HG02852 (cell line): ENCODE measurements around the gene COL4A3.

Experiments
- ATAC-seq: cut with Tn5 transposase; IDR thresholded peaks from one replicate; pipeline ENCODE4 v1.9.1; 2021; ENCODE audit warnings: mild to moderate bottlenecking, moderate library complexity; ENCODE audit not compliant: unreplicated experiment

The COL4A3 gene

DNA sequence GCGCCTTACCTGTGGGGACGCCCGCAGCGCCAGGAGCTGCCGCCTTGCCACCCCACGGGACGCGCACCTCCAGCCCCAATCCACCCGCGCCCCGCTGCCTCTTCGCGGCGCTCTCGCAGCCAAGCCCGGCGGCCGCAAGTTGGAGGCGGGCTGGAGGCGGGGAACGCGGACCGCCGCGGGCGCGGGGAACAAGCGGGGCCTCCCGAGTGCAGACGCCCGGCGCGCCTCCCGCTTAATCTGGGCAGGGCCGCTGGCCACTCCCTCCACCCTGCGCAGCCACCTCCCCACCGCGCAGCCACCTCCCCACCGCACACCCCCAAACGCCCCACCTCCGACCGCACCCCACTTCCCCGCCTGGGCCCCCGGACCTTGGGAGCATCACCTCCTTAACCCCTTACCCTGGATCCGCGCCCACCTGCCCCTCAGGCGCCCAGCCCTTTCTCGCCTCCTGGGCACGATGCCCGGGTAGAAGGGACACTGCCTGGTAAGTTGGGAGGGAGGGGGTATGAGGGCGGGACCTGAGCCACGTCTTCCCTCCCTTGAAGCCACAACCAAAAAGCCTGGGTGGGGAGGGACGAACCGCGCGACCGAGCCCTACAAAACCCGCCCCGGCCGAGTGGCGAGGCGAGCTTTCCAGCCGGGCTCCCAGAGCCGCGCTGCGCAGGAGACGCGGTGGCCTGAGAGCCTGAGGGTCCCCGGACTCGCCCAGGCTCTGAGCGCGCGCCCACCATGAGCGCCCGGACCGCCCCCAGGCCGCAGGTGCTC lies at the start of gene COL4A3, which contains the start of gene COL4A4:
Gene COL4A3, plus strand, starts transcription at position 627 of the 765 bp plus-strand sequence. Its CDS starts 103 bp downstream, at position 730.
Gene COL4A4, minus strand, starts transcription at position 208 of the 765 bp plus-strand sequence. CDS start 16,722 bp downstream, outside the sequence.
- ATAC-seq: peak; percentile 58

DNA sequence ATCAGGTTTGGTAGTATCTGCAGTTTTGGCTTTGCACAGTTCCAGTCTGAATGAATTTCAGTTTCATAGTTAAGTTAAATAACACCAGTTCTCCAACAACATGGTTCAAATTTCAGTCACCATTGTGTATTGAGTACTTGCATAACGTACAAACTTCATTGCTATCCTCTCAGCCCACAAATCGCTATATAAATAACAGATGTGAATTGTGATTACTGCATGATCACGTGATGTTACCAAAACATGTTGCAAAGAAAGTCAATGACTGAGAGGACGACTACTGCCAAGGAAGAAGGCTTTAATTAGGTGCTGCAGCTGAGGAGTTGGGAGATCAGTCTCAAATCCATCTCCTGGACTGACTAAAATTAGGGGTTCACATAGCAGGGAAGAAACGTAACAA lies 48.7 kb upstream of the COL4A3 start:
- no peak for ATAC-seq

DNA sequence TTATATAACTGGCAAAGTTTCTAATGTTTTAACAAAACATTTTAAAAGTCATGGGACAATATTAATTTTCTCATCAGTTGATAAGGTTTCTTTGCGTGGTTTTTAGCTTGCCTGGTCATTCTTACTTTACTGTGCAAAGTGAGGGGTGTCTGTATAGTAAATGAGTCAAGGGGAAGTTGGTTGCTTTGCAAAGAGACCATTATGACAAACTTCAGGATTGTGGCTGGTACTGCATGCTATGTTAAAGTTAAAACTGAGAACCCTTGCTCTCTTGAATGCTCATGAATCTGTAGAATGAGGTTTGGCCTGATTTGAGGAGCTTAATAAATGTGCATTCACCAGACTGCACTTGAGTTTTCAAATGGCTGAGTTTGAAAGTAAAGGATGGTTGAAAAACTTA lies 47.4 kb upstream of the COL4A3 start:
- ATAC-seq: peak; percentile 85

DNA sequence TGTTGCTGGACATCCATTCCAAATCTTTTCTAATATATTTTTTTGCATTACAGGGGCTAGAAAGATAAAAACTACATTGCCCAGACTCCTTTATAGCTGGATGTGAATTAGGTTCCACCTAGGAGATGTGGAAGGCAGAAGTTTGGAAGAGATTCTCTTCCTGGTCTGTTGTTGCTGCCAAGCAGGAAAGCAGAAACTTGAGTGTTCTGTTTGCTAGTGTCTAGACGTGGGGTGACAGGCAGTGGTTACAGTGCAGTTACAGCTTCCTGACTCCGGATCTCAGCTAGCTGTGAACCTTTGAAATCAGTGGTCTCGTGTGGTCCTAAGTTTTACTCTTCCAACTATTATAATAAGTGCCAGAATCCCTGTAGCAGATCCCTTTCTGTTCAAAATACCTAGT lies 46.6 kb upstream of the COL4A3 start:
- ATAC-seq: no peak

DNA sequence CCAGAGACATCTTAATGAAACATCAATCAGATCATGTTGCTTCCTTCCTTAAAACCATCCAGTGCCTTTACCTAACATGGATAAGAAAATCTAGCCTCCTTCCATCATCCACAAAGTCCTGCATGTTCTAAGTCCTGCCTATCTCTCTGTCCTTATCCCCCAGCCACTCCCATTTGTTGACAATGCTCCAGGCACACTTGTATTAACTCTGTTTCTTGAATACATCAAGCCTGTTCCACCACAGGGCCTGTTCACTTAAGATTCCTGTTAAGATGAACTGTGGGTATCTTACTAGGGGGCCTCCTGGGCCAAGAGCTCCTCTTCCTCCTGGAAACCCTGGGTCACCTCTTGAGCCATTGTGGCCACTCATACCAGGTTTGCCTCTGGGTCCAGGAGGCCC lies 46.1 kb upstream of the COL4A3 start:
- no peak for ATAC-seq

DNA sequence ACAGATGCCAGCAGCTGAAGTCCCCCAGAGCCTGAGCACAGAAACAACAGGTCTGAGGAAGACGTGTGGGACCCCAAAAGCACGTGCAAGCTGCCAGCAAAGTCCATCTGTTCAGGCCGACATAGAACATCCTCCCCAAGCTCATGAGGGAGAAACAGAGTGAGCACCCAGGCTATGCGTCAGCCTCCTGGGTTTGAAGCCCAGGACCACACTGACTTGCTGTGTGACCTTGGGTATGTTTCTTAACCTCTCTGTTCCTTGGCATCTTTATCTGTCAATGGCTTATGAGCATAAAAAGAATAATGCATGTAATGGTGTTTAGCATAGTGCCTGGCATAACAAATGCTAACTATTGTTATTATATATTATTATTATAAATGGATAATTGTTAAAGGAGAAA lies 40.7 kb upstream of the COL4A3 start:
- ATAC-seq: no peak

DNA sequence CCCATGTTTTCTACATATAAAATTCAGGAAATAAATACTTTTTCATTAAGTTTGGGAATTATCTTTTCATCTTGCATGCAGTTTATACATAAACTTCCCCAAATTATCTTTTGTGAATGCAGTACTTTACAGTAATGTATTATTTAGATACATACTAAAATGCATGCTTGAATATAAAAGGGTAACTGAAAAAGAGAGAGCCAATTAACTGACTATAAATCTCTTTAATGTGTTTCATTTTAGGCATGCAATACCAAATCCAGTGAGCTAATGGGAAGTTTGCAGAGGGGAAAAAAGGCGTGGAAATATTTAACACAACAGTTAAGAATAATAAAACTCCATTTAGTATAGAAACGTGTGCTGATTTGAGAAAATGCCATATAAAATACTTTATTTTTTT lies 39.6 kb upstream of the COL4A3 start:
- no peak for ATAC-seq

DNA sequence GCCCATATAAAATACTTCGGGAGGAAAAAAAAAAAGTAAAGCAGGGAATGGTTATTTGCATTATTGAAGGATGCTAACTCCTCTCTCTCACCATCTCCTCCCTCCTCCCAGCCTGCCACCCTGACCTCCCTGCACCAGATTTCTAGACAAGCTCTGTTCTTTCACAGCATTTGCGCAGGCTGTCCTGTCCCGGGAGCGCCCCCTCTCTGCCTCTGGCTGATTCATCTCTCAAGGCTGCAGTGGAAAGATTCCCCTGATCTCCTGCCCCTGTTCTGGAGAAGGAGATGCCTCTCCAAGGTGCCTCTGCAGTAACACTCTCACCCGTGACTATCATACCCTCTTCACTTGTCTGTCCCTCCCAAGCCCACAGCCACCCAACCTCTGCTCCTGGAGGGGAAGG lies 38.9 kb upstream of the COL4A3 start:
- ATAC-seq: no peak

DNA sequence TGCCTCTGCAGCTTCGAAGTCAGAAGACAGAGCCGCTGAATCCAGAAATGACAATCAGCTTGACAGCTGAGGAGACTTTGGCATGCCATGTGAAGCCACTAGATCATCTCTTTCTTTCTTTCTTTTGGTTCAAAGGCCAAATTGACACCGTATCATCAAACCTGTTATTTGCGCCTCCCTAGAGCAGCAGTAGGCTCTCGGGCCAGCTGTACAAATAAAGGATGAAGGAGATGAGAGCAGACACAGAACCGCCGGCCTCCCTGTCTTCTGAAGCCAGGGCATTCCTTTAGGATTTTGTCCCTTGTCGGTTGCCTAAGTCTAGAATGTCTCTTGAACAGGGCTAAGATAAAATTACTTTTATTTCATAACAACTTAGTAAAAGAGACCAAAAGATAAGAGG lies 37.2 kb upstream of the COL4A3 start:
- ATAC-seq: no peak

DNA sequence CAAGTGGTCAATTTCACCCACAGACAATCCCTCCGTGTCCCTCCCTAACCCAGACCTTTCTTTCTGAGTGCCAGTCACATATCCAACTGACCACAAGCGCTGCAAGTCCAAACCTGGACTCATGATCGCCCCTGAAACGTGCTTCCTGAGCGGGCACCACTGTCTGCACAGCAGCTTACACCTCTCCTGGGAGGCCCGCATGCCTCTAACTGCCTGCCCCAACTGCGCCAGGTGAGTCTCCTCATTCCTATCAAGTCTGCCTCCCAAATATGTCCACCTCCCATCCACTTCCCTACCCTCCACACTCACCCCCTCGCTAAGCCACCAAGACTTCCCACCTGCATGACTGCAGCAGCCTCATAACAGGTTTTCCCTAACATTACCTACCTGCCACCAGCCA lies 33.8 kb upstream of the COL4A3 start:
- no peak for ATAC-seq

DNA sequence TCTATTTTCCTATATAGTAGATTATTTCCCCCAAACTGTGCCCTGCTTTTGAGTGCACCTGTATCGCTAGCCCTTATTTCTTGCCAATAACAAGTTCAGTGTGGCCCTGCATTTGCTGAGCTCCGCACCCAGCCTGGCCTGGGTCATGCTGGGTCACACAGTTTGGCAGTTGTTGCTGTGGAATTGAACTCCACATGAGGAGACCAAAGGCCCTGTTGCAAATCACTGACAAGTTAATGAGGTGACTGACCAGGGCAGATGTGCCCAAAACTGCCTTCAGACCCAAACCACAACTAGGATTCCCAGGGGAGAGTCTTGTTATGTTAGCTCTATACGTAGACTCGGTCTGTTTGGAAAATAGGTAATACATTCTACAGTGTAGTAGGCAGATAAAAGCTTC lies 31.4 kb upstream of the COL4A3 start:
- ATAC-seq: no peak

DNA sequence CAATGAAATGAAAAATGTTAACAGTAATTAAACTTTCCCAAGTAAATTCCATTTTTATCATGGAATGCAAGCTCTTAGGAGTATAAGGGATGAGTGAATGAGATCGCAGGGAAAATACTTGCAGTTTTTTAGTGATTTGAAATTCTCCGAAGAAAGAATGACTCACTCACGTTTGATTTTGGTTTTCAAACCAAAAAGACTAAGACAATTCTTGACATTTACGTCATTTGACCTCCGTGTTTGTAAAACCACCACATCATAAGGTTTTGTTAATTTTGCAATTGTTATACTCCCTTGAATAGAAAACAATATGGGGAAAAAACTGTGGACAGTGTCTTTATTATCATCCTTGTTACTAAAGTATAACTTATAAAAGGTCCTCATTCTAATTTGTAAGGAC lies 29.8 kb upstream of the COL4A3 start:
- no peak for ATAC-seq

DNA sequence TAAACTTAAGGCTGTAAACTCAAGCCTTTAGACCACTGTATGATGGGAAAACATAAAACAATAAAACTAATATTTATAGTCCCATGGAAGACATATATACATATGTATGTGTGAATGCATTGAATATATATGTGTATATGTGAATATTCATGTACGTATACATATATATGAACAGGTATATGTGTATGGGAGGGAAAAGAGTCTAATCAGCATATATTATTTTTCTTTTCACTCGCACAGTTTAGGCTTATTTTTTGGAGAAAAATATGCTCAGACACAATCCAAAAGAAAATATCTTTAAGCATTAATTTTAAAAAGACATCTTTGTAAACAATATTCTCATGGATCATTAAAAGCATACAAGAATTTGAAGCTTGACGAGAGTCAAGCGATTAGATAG lies 23.1 kb upstream of the COL4A3 start:
- no peak for ATAC-seq

DNA sequence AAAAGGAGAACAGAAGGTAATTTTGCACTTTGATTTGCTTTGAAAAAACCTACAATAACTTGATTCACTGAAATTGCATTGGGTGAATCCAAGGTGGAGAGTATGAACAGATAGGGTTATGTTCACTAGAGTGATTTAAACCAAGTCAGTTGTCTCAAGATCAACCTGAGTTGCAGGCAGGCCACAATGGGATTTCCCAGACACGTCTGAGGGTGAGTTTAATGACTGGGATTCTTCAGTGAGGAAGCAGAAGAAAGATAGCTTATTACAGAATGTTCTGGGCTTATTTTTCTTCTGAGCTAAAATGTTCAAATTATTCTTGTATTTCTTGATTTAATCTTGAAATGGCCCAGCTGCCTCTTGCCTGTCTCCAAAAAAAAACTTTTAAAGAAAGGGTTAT lies 20.5 kb upstream of the COL4A3 start:
- ATAC-seq: no peak

DNA sequence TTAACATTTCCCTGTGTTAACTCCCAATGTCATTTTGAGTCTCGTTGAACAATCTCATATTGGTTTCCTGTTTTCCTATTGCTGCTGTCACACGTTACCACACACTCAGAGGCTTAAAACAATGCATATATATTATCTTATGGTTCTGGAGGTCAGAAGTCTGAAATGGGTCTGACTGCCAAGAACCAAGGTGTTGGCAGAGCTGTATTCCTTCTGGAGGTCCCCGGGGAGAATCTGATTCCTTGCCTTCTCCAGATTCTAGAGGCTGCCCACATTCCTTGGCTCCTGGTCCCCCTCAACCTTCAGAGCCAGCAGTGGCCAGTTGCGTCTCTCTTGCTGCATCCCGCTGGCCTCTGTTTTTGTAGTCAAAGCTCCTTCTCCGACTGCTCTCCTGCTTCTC lies 18.0 kb upstream of the COL4A3 start:
- ATAC-seq: no peak

DNA sequence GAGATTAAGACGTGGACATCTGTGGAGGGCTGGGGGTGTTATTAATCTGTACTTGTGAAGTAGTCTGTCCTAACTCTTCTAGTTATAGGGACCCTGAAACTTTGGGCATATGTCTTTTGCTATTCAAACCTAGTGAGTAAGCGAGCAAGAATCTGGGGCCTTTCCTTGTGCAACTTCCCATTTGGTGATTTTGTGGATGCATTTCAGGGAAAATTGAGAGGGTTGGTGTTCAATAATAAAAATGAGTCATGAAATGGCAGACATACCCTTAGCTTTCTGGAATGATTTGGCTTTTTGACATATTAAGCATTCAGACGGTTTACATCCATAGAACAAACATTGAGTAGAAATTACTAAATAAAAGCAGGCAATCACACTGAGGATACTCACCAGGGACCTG lies 17.4 kb upstream of the COL4A3 start:
- no peak for ATAC-seq

DNA sequence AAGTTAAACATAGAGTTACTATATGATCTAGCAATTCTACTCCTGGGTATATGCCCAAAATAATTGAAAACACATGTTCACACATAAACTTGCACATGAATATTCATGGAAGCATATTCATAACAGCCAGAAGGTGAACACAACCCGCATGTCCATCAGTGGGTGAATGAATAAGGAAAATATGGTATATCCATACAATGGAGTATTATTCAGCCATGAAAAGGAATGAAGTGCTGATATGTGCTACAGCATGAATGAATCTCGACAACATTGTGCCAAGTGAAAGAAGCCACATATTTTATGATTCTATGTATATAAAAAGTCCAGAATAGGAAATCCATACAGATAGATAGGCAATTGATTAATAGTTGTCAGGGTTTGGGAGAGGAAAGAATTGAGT lies 16.3 kb upstream of the COL4A3 start:
- no peak for ATAC-seq

DNA sequence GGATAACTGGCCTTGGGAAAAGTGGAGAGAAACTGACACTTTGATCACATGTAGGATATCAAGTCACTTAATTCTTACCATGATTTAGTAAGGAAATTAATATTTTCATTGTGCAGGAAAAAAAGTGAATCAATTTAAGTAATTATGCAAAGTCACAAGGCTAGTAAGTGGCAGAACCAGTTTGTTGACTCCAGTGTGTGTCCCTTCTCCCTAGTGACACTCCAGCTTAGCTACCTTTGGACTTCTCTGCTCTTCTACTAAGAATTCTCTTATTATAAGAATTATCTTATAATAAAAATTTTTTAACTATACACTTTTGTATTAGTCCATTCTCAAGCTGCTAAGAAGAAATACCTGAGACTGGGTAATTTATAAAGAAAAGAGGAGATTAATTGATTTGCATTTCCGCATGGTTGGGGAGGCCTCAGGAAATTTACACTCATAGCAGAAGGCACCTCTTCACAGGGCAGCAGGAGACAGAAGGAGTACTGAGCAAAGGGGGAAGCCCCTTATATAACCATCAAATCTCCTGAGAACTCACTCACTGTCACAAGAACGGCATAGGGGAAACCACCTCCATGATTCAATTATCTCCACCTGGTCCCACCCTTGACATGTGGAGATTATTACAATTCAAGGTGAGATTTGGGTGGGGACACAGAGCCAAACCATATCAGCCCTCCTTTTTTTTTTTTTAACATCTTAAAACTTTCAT lies 14.0 kb upstream of the COL4A3 start:
- no peak for ATAC-seq

DNA sequence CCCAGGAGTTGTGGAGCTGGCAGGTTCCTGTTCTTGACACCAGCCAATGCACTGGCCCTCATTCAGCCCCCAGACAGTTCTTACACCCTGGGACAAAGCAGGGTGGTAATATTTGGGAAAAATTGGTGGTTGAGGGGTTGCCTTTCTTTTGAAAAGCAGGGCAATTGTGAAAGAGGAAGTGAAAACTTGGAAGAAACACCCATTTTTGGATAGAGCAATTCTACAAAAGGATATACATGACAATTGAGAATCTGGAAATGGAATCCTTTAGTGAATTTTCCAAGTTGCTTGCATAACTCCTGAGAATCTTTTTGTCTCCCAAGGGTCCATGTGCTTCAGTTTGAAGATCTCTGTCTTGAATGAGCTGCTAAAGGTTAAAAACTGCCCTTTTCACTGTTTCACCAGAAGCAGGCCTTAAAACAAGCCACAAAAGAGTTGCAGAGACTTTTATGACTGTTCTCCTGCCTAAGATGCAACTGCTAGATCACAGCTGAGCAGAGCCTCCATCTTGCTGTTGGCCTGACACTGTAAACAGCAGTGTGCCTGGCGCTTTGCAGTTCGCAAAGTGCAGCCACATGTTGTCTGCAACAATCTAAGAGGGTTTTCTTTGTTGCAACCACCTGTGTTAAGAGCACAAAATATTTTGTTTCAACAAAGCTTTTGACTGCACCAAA lies 12.2 kb upstream of the COL4A3 start:
- peak; percentile 44 for ATAC-seq

DNA sequence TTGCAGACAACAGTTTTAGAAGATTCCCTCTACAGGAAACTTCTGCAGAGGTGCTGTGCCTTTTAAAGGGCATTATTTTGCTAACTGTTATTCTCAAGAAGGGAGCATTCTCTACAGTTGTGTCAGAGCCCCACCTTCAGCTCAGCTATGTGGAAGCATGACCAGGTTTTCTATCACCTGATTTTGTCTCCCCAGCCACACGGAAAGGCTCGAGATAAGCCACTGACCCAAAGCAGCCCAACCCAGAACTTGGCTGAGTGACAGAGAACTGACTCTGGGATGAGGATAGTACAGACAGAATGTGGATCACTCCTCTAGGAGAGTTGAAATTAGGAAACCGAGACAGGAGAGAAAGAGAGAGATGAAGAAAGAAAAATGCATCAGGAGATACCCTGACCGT lies 11.1 kb upstream of the COL4A3 start:
- no peak for ATAC-seq

DNA sequence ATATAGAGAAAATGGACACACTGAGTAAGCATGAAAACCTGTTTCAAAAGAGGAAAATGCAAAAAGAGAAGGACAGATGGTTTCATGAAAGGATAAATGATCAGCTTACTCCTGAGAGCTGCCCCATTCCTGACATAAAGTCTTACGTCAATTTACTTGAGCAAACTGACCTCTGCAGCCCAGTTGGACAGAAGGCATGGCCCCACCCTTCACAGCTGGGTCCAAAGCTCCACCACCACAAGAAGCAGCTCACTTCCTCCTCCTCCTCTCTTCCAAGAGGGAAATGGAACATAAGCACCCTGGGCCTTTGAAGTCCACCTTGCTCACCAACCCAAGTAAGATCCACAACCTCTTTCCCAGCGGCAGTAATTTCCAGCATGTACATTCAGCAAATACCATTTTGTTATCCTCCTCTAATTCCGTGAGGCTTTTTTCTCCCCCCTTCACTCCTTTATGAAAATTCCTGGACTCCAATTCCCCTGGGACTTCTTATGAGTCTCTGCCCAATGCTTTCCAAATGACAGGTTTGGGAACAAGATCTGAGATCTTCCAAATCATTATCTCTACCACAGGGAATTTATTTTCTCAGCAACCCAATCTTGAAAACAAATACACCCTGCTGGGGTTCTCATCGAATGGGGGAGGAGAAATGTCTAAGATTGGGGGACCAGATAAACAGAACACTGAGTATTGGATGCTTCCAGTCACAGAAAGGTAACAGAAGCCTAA lies 10.5 kb upstream of the COL4A3 start:
- no peak for ATAC-seq
